Endothelial cell of umbilical vein (primary cell): ENCODE data around the gene SH3GL3. TPM values are rescaled to one million over a fixed set of nuclear protein-coding genes. Genes with fewer than 3 reads are reported as not detected.

Experiments used
- BruUV-seq: library from RNA; stranded (reverse); fragments of 400-500 nt; replicated peaks from 2 replicates; lab custom pipeline; 2021; lab: Mats Ljungman, UMichigan
- CTCF ChIA-PET: fragments of 300-600, 350-600 bp; sonication (Branson Sonifier 250); formaldehyde crosslinking; loops from one replicate; lab custom pipeline; 2021; ENCODE audit warnings: antibody characterized with exemption, inconsistent platforms; lab: Charles Lee
- POLR2A ChIA-PET: fragments of 300-600, 350-600 bp; sonication (Branson Sonifier 250); formaldehyde crosslinking; loops from one replicate; lab custom pipeline; 2021; ENCODE audit warnings: antibody characterized with exemption, inconsistent platforms; lab: Charles Lee
- DNase-seq: peaks from one replicate; pipeline ENCODE4 v3.0.0-alpha.2; 2011; ENCODE audit warnings: low read depth, low spot score
- FAIRE-seq: peaks from 2 replicates; lab custom pipeline; 2011; peaks lifted over from hg19 to GRCh38; lab: Jason Lieb, UNC
- H2AFZ ChIP-seq: 2 replicates; pipeline ENCODE4 v1.6.0; 2012; ENCODE audit warnings: low read depth, low read length, control low read depth, inconsistent platforms
- H3K27ac ChIP-seq: 2 replicates; pipeline ENCODE4 v1.5.1; 2011; ENCODE audit warnings: low read depth, mild to moderate bottlenecking, control low read depth, low read length, moderate library complexity; ENCODE audit not compliant: insufficient read depth
- H3K27me3 ChIP-seq, 2 experiments: 2 replicates each; pipeline versions ENCODE4 v1.6.0 to v1.6.1; 2011; ENCODE audit warnings: low read length in 2 of 2, mixed read lengths in 1 of 2; ENCODE audit not compliant: control insufficient read depth in 2 of 2, insufficient read depth in 2 of 2
- H3K36me3 ChIP-seq, 2 experiments: 2 replicates in 1 of 2; 3 replicates in 1 of 2; pipeline ENCODE4 v1.5.1; 2011; ENCODE audit warnings: low read length in 2 of 2, mild to moderate bottlenecking in 1 of 2, moderate library complexity in 1 of 2; ENCODE audit not compliant: control insufficient read depth in 2 of 2, insufficient read depth in 2 of 2; ENCODE audit errors: extremely low read depth in 1 of 2
- H3K4me1 ChIP-seq: 3 replicates; pipeline ENCODE4 v1.5.1; 2011; ENCODE audit warnings: mild to moderate bottlenecking, low read length; ENCODE audit not compliant: control insufficient read depth, insufficient read depth; ENCODE audit errors: extremely low read depth
- H3K4me2 ChIP-seq: 2 replicates; pipeline ENCODE4 v1.6.1; 2011; ENCODE audit warnings: low read length, control low read depth, mixed read lengths; ENCODE audit not compliant: insufficient read depth
- H3K4me3 ChIP-seq, 3 experiments: fragments of 200-600 bp in 1 of 3; sonication (generic), shearing (Covaris generic) in 1 of 3; replicated peaks in 1 of 3; 2 replicates each; pipeline ENCODE4 v1.5.1; 2011 to 2016; ENCODE audit warnings: control low read depth in 3 of 3, low read length in 3 of 3, mild to moderate bottlenecking in 2 of 3, inconsistent platforms in 1 of 3, low read depth in 1 of 3, moderate library complexity in 1 of 3; ENCODE audit not compliant: insufficient read depth in 1 of 3
- H3K79me2 ChIP-seq: 2 replicates; pipeline ENCODE4 v1.6.0; 2012; ENCODE audit warnings: low read length, inconsistent platforms; ENCODE audit not compliant: control insufficient read depth, insufficient read depth
- H3K9ac ChIP-seq: replicated peaks from 2 replicates; pipeline ENCODE3; 2011; ENCODE audit warnings: low read length, control low read depth; ENCODE audit not compliant: insufficient read depth; ENCODE audit errors: extremely low read depth
- H3K9me1 ChIP-seq: replicated peaks from 3 replicates; pipeline ENCODE4 v1.6.0; 2011; ENCODE audit warnings: mild to moderate bottlenecking, low read length; ENCODE audit not compliant: control insufficient read depth, insufficient read depth; ENCODE audit errors: extremely low read depth
- H3K9me3 ChIP-seq: replicated peaks from 2 replicates; pipeline ENCODE4 v1.5.1; 2012; ENCODE audit warnings: low read length, inconsistent platforms; ENCODE audit not compliant: control insufficient read depth, insufficient read depth
- H4K20me1 ChIP-seq: replicated peaks from 2 replicates; pipeline ENCODE3; 2011; ENCODE audit warnings: mild to moderate bottlenecking, low read length; ENCODE audit not compliant: control insufficient read depth, insufficient read depth; ENCODE audit errors: extremely low read depth
- EZH2 ChIP-seq: IDR thresholded peaks from 2 replicates; pipeline ENCODE4 v1.6.1; 2012; ENCODE audit warnings: borderline replicate concordance, low read depth, mild to moderate bottlenecking, moderate library complexity, low read length, inconsistent platforms; ENCODE audit not compliant: severe bottlenecking
- FOS ChIP-seq: IDR thresholded peaks from 2 replicates; pipeline ENCODE4 v1.6.1; 2011; ENCODE audit warnings: mild to moderate bottlenecking, low read length, moderate library complexity, borderline replicate concordance; ENCODE audit not compliant: insufficient read depth
- MYC ChIP-seq: IDR thresholded peaks from one replicate; pipeline ENCODE4 v1.6.1; 2011; ENCODE audit warnings: mild to moderate bottlenecking, low read depth, low read length
- POLR2A ChIP-seq: IDR thresholded peaks from 2 replicates; pipeline ENCODE4 v1.6.1; 2012; ENCODE audit warnings: low read depth, mild to moderate bottlenecking, control low read depth, low read length
- POLR2AphosphoS5 ChIP-seq: IDR thresholded peaks from 2 replicates; pipeline ENCODE4 v1.6.1; 2012; ENCODE audit warnings: low read depth, mild to moderate bottlenecking, control low read depth, low read length, moderate library complexity; ENCODE audit not compliant: insufficient read depth
- dilution Hi-C: fragments of 300-500 bp; cut with MboI; formaldehyde crosslinking; loops from one replicate; pipeline ENCODE4 v1.15.0; 2019; ENCODE audit warnings: low sequenced_read_pairs; ENCODE audit not compliant: extremely low pct_ligation_motif_present
- intact Hi-C: fragments of 100-400 bp; cut with micrococcal nuclease; formaldehyde crosslinking; loops from one replicate; pipeline ENCODE4 v1.10.0; 2022
- polyA plus RNA-seq, 4 experiments: library from polyadenylated mRNA; depleted of rRNA in 3 of 4; stranded (reverse) in 3 of 4; unstranded in 1 of 4; fragments of >200 nt; gene quantifications; 2 replicates each; pipeline versions ENCODE4 v1.2.1 to v1.2.3, GENCODE V29; 2011 to 2012; ENCODE audit warnings: missing spikeins in 1 of 4
- total RNA-seq: library from RNA; stranded (reverse); gene quantifications from 2 replicates; pipeline ENCODE4 v1.2.3, GENCODE V29; 2021

The SH3GL3 gene
- total and polyA plus RNA-seq, 2 donors (not counting 3 experiments of a cell fraction or from before 2014, with no cell fraction given): not detected

DNA sequence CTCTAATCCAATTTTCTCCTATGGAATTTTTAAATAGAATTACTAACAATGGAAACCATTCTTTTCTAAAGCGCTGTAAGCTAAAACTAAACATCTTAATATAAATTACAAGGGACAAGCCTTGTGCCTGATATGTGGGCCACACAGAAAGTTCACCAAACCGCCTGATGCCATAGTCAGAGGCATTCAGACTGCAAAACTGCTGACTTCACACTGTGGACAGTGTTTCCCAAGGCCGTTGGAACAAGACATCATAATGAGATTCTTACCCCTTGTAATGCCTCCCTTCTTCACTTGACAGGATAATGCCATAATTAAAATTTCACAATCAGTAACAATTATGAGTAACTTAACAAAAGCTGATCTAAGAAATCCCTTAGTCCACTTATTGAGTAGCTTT is 14.9 kb downstream of the SH3GL3 start:
- BruUV-seq: no TSS peak
- no peaks in the 10 kb centered on the region for H3K9me3 ChIP-seq
- dilution Hi-C loops: no loop called here
- no peaks in the 10 kb centered on the region for H3K36me3 ChIP-seq
- H2AFZ ChIP-seq: no peak overlapping the region
- no peak for FAIRE-seq
- no peak overlapping the region for H3K27ac ChIP-seq
- intact Hi-C loops: no loop called here
- H4K20me1 ChIP-seq: no peaks in the 10 kb centered on the region
- H3K9ac ChIP-seq: no peak overlapping the region
- TF ChIP-seq POLR2A (no peak), EZH2 (no peak), POLR2AphosphoS5 (no peak), MYC (no peak), FOS (no peak)
- H3K27me3 ChIP-seq: no peaks in the 10 kb centered on the region
- POLR2A ChIA-PET: no interaction called here
- H3K79me2 ChIP-seq: no peaks in the 10 kb centered on the region
- H3K4me1 ChIP-seq: no peaks in the 10 kb centered on the region
- H3K4me3 ChIP-seq: no peak overlapping the region
- H3K9me1 ChIP-seq: no peaks in the 10 kb centered on the region
- DNase-seq: no peak
- CTCF ChIA-PET: no interaction called here
- H3K4me2 ChIP-seq: no peak overlapping the region

DNA sequence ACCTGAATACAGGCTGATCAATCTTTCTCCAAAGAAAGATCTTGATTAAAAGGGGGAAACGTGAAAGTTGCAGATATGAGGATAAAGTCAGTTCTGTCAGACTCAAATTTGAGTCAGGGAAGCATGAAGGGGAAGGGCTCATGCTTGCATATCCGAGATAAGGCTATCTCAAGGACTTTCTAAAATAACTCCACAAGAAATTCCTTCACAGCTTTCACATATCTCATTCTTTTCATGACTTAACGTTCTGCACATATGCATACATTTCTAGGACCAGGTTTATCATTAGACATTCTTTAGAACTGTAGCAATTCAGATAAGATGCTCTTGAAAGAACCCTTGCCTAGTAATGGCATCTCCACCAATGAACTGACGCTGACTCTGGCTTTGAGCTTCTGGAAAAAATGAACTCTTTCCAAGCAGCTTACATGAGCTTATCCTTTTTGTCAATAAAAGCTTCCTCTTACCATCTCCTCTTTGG is 15.9 kb downstream of the SH3GL3 start:
- H3K36me3 ChIP-seq: no peaks in the 10 kb centered on the region
- H3K4me1 ChIP-seq: no peaks in the 10 kb centered on the region
- ChIA-PET CTCF (interaction anchor here (0.6 to 1.3 kb wide), 3 partner anchors 16 to 99 kb away, joined by 3 to 6 read pairs (median 4); partner anchors contain the start of gene SH3GL3), POLR2A (no interaction called here)
- H3K27ac ChIP-seq: no peak overlapping the region
- no peak overlapping the region for H3K9ac ChIP-seq
- H4K20me1 ChIP-seq: no peaks in the 10 kb centered on the region
- DNase-seq: no peak
- no peaks in the 10 kb centered on the region for H3K9me1 ChIP-seq
- TF ChIP-seq FOS (no peak), POLR2A (no peak)
- no peak overlapping the region for H3K4me2 ChIP-seq
- H3K9me3 ChIP-seq: no peaks in the 10 kb centered on the region
- H3K79me2 ChIP-seq: no peaks in the 10 kb centered on the region
- H2AFZ ChIP-seq: no peak overlapping the region
- BruUV-seq: no TSS peak
- no peak overlapping the region for H3K4me3 ChIP-seq
- FAIRE-seq: no peak
- dilution Hi-C loops: no loop called here
- H3K27me3 ChIP-seq: no peaks in the 10 kb centered on the region
- intact Hi-C loops: no loop called here
